SJCRH30 (cell line): ENCODE results near the gene SLIT1. TPM values are rescaled to one million over a fixed set of nuclear protein-coding genes. Genes with fewer than 3 reads are reported as not detected.

Experiments
- DNase-seq, 2 experiments: peaks; one replicate each; pipeline ENCODE4 v3.0.0-alpha.2; 2015 to 2020
- H3K27ac ChIP-seq: fragments of 250-450 bp; sonication (Bioruptor Pico); 2 replicates; pipeline ENCODE4 v1.5.1; 2020; ENCODE audit warnings: mild to moderate bottlenecking, moderate library complexity
- H3K27me3 ChIP-seq: fragments of 250-450 bp; sonication (Bioruptor Pico); 2 replicates; pipeline ENCODE4 v1.5.1; 2020; ENCODE audit warnings: mild to moderate bottlenecking, moderate library complexity
- H3K36me3 ChIP-seq: fragments of 250-450 bp; sonication (Bioruptor Pico); 2 replicates; pipeline ENCODE4 v1.5.1; 2020; ENCODE audit warnings: mild to moderate bottlenecking, moderate library complexity
- H3K4me1 ChIP-seq: fragments of 250-450 bp; sonication (Bioruptor Pico); 2 replicates; pipeline ENCODE4 v1.5.1; 2020; ENCODE audit warnings: mild to moderate bottlenecking, moderate library complexity
- H3K4me3 ChIP-seq: fragments of 250-450 bp; sonication (Bioruptor Pico); 2 replicates; pipeline ENCODE4 v1.5.1; 2020; ENCODE audit warnings: mild to moderate bottlenecking, moderate library complexity
- H3K9me3 ChIP-seq: fragments of 250-450 bp; sonication (Bioruptor Pico); replicated peaks from 2 replicates; pipeline ENCODE4 v1.5.1; 2020; ENCODE audit warnings: mild to moderate bottlenecking, moderate library complexity
- total RNA-seq: library from RNA; depleted of rRNA; stranded (reverse); fragments of >200 nt; shearing (Covaris generic); gene quantifications from 2 replicates; pipeline ENCODE4 v1.2.3, GENCODE V29; 2014

Gene SLIT1
- total RNA-seq, 1 experiment from 2014 or later, result 0.04 TPM

- no peaks in the 10 kb centered on the region for H3K36me3 ChIP-seq
- no peak overlapping the region for H3K4me3 ChIP-seq
- no peak for DNase-seq
- no peak overlapping the region for H3K27ac ChIP-seq
- H3K27me3 ChIP-seq, result no peaks in the 10 kb centered on the region
- no peaks in the 10 kb centered on the region for H3K4me1 ChIP-seq
- H3K9me3 ChIP-seq, result no peaks in the 10 kb centered on the region
Observed at GRCh38 chr10:97047788-97048187, 138.0 kb downstream of the SLIT1 start.

GRCh38 chr10:97047083-97047736, 138.5 kb downstream of the SLIT1 start:
- DNase-seq, result no peak
- Histone ChIP-seq H3K27me3 (no peaks in the 10 kb centered on the region), H3K27ac (no peak overlapping the region), H3K4me3 (no peak overlapping the region), H3K4me1 (no peaks in the 10 kb centered on the region), H3K36me3 (no peaks in the 10 kb centered on the region), H3K9me3 (no peaks in the 10 kb centered on the region)

- Histone ChIP-seq H3K4me3 (no peak overlapping the region), H3K36me3 (no peaks in the 10 kb centered on the region), H3K27ac (no peak overlapping the region), H3K4me1 (no peaks in the 10 kb centered on the region), H3K9me3 (no peaks in the 10 kb centered on the region), H3K27me3 (no peaks in the 10 kb centered on the region)
- DNase-seq, result no peak
Observed at GRCh38 chr10:97046456-97047082, 139.2 kb downstream of the SLIT1 start.

- H3K9me3 ChIP-seq, result no peaks in the 10 kb centered on the region
- H3K27me3 ChIP-seq, result no peaks in the 10 kb centered on the region
- H3K4me3 ChIP-seq, result no peak overlapping the region
- no peak overlapping the region for H3K27ac ChIP-seq
- H3K4me1 ChIP-seq, result no peaks in the 10 kb centered on the region
- DNase-seq, result no peak
- H3K36me3 ChIP-seq, result no peaks in the 10 kb centered on the region
Observed at GRCh38 chr10:97043563-97043855, 142.2 kb downstream of the SLIT1 start.

GRCh38 chr10:97042716-97043562, 142.8 kb downstream of the SLIT1 start:
- DNase-seq, result no peak
- no peaks in the 10 kb centered on the region for H3K4me1 ChIP-seq
- no peak overlapping the region for H3K4me3 ChIP-seq
- H3K36me3 ChIP-seq, result no peaks in the 10 kb centered on the region
- H3K27me3 ChIP-seq, result no peaks in the 10 kb centered on the region
- no peaks in the 10 kb centered on the region for H3K9me3 ChIP-seq
- no peak overlapping the region for H3K27ac ChIP-seq

- no peak for DNase-seq
- no peaks in the 10 kb centered on the region for H3K27me3 ChIP-seq
- no peaks in the 10 kb centered on the region for H3K9me3 ChIP-seq
- H3K27ac ChIP-seq, result no peak overlapping the region
- H3K4me3 ChIP-seq, result no peak overlapping the region
- H3K36me3 ChIP-seq, result no peaks in the 10 kb centered on the region
- H3K4me1 ChIP-seq, result no peaks in the 10 kb centered on the region
Observed at GRCh38 chr10:97042081-97042480, 143.7 kb downstream of the SLIT1 start.

GRCh38 chr10:97040706-97041105, 145.1 kb downstream of the SLIT1 start:
- no peaks in the 10 kb centered on the region for H3K9me3 ChIP-seq
- H3K4me3 ChIP-seq, result no peak overlapping the region
- H3K27ac ChIP-seq, result no peak overlapping the region
- no peaks in the 10 kb centered on the region for H3K4me1 ChIP-seq
- no peak for DNase-seq
- no peaks in the 10 kb centered on the region for H3K27me3 ChIP-seq
- H3K36me3 ChIP-seq, result no peaks in the 10 kb centered on the region

- H3K27ac ChIP-seq, result no peak overlapping the region
- no peaks in the 10 kb centered on the region for H3K36me3 ChIP-seq
- H3K4me3 ChIP-seq, result no peak overlapping the region
- H3K27me3 ChIP-seq, result no peaks in the 10 kb centered on the region
- DNase-seq, result no peak
- no peaks in the 10 kb centered on the region for H3K4me1 ChIP-seq
- H3K9me3 ChIP-seq, result no peaks in the 10 kb centered on the region
Observed at GRCh38 chr10:97040248-97040584, 145.5 kb downstream of the SLIT1 start.

GRCh38 chr10:97039538-97040247, 146.1 kb downstream of the SLIT1 start:
- no peak for DNase-seq
- no peak overlapping the region for H3K4me3 ChIP-seq
- no peaks in the 10 kb centered on the region for H3K4me1 ChIP-seq
- H3K36me3 ChIP-seq, result no peaks in the 10 kb centered on the region
- no peaks in the 10 kb centered on the region for H3K9me3 ChIP-seq
- H3K27ac ChIP-seq, result no peak overlapping the region
- no peaks in the 10 kb centered on the region for H3K27me3 ChIP-seq

- H3K4me3 ChIP-seq, result no peak overlapping the region
- H3K9me3 ChIP-seq, result no peaks in the 10 kb centered on the region
- DNase-seq, result no peak
- H3K27ac ChIP-seq, result no peak overlapping the region
- no peaks in the 10 kb centered on the region for H3K4me1 ChIP-seq
- H3K27me3 ChIP-seq, result no peaks in the 10 kb centered on the region
- H3K36me3 ChIP-seq, result no peaks in the 10 kb centered on the region
Observed at GRCh38 chr10:97038688-97039087, 147.1 kb downstream of the SLIT1 start.

- DNase-seq, result peak; percentile 75 to 89
Observed at GRCh38 chr10:97037365-97038361, 148.1 kb downstream of the SLIT1 start.

GRCh38 chr10:97034958-97035769, 150.6 kb downstream of the SLIT1 start:
- Histone ChIP-seq H3K36me3 (no peaks in the 10 kb centered on the region), H3K4me1 (no peaks in the 10 kb centered on the region), H3K27me3 (no peaks in the 10 kb centered on the region), H3K27ac (no peak overlapping the region), H3K4me3 (no peak overlapping the region), H3K9me3 (no peaks in the 10 kb centered on the region)
- no peak for DNase-seq

More at GRCh38 chr10:97037365-97038361, 148.1 kb downstream of the SLIT1 start:
- Histone ChIP-seq H3K36me3 (no peaks in the 10 kb centered on the region), H3K9me3 (no peaks in the 10 kb centered on the region), H3K4me3 (peak overlapping the region; percentile 51), H3K4me1 (no peaks in the 10 kb centered on the region), H3K27me3 (no peaks in the 10 kb centered on the region), H3K27ac (no peak overlapping the region)

GRCh38 chr10:97034301-97034700, 151.5 kb downstream of the SLIT1 start:
- no peaks in the 10 kb centered on the region for H3K4me1 ChIP-seq
- no peaks in the 10 kb centered on the region for H3K9me3 ChIP-seq
- no peak for DNase-seq
- H3K4me3 ChIP-seq, result no peak overlapping the region
- no peaks in the 10 kb centered on the region for H3K36me3 ChIP-seq
- no peaks in the 10 kb centered on the region for H3K27me3 ChIP-seq
- H3K27ac ChIP-seq, result no peak overlapping the region
